Memory B cell (primary cell): Measurements from ENCODE around the gene BRCA1.
"Not testable (repeated sequence)": the region's sequence is repeated elsewhere in the genome, so short reads cannot be mapped to it uniquely, and the experiment has no call there.

ENCODE experiments used
- ATAC-seq: fragments of 150-1000 bp; cut with Tn5 transposase; 2 replicates; pipeline ENCODE4 v1.10.0; 2021; ENCODE audit warnings: low read depth, mild to moderate bottlenecking, moderate library complexity
- DNase-seq, 2 donors: peaks; one replicate each; pipeline ENCODE4 v3.0.0; 2022; ENCODE audit warnings: low spot score in 2 of 2
- H3K27ac Mint-ChIP-seq: one replicate; pipeline ENCODE4 v1.8.0; 2022; ENCODE audit warnings: mild to moderate bottlenecking, moderate library complexity, mixed read lengths
- H3K27me3 Mint-ChIP-seq: one replicate; pipeline ENCODE4 v1.8.0; 2022; ENCODE audit warnings: mixed read lengths
- H3K36me3 Mint-ChIP-seq: one replicate; pipeline ENCODE4 v1.8.0; 2022; ENCODE audit warnings: mild to moderate bottlenecking, mixed read lengths
- H3K4me1 Mint-ChIP-seq: one replicate; pipeline ENCODE4 v1.8.0; 2022; ENCODE audit warnings: mixed read lengths
- H3K4me3 Mint-ChIP-seq: one replicate; pipeline ENCODE4 v1.8.0; 2022; ENCODE audit warnings: mild to moderate bottlenecking, moderate library complexity, mixed read lengths
- H3K9me3 Mint-ChIP-seq: one replicate; pipeline ENCODE4 v1.8.0; 2022; ENCODE audit warnings: mixed read lengths

BRCA1 gene

GRCh38 chr17:43125133-43125966, at the start of gene BRCA1:
Gene BRCA1, minus strand, starts transcription at chr17:43125364. Its CDS starts 1,268 bp downstream, at chr17:43124096.
- peaks cover 7% of the 10 kb centered on the region for H3K36me3 Mint-ChIP-seq
- peak; percentile 99 for ATAC-seq

GRCh38 chr17:43171586-43172487, 46.7 kb upstream of the BRCA1 start:
- H3K4me1 Mint-ChIP-seq = peaks cover 17% of the 10 kb centered on the region
- no peak overlapping the region for H3K4me3 Mint-ChIP-seq
- ATAC-seq (no peak), DNase-seq (peak; percentile 20 to 21)
- no peaks in the 10 kb centered on the region for H3K9me3 Mint-ChIP-seq
- no peak overlapping the region for H3K27ac Mint-ChIP-seq
- H3K27me3 Mint-ChIP-seq = no peaks in the 10 kb centered on the region
- H3K36me3 Mint-ChIP-seq = peaks cover 11% of the 10 kb centered on the region

More at GRCh38 chr17:43125133-43125966, at the start of gene BRCA1:
- Mint-ChIP-seq H3K9me3 (no peaks in the 10 kb centered on the region), H3K27me3 (no peaks in the 10 kb centered on the region), H3K4me1 (peaks cover 17% of the 10 kb centered on the region), H3K4me3 (peak within 1 kb of the TSS; percentile 96), H3K27ac (peak within 1 kb of the TSS; percentile 88)
- DNase-seq = peak; percentile 85 to 92

- Mint-ChIP-seq H3K4me1 (peaks cover 15% of the 10 kb centered on the region), H3K36me3 (peaks cover 7% of the 10 kb centered on the region), H3K27me3 (no peaks in the 10 kb centered on the region), H3K27ac (no peak within 1 kb of the TSS), H3K9me3 (no peaks in the 10 kb centered on the region), H3K4me3 (no peak within 1 kb of the TSS)
- peak; percentile 88 to 95 for DNase-seq
- ATAC-seq = peak; percentile 70
These were observed 45.8 kb upstream of the BRCA1 start, which contains the start of gene NBR1 for GRCh38 chr17:43170766-43171585. Gene NBR1, plus strand, starts transcription at chr17:43171214. Its CDS starts 4,586 bp downstream, at chr17:43175800.

- DNase-seq = peak; percentile 67 to 89
- Mint-ChIP-seq H3K27me3 (no peaks in the 10 kb centered on the region), H3K4me1 (peaks cover 12% of the 10 kb centered on the region), H3K9me3 (no peaks in the 10 kb centered on the region), H3K4me3 (no peak overlapping the region), H3K27ac (no peak overlapping the region), H3K36me3 (peaks cover 5% of the 10 kb centered on the region)
- peak; percentile 70 for ATAC-seq
These were observed 45.1 kb upstream of the BRCA1 start for GRCh38 chr17:43170140-43170765.

- DNase-seq = no peak
- ATAC-seq = peak; percentile 1
- peaks cover 12% of the 10 kb centered on the region for H3K4me1 Mint-ChIP-seq
- no peak overlapping the region for H3K27ac Mint-ChIP-seq
- no peak overlapping the region for H3K4me3 Mint-ChIP-seq
- H3K27me3 Mint-ChIP-seq = no peaks in the 10 kb centered on the region
- peaks cover 5% of the 10 kb centered on the region for H3K36me3 Mint-ChIP-seq
- no peaks in the 10 kb centered on the region for H3K9me3 Mint-ChIP-seq
These were observed 44.5 kb upstream of the BRCA1 start for GRCh38 chr17:43169561-43170139.

- H3K4me1 Mint-ChIP-seq, DNase-seq, H3K9me3 Mint-ChIP-seq, H3K4me3 Mint-ChIP-seq, ATAC-seq, H3K27me3 Mint-ChIP-seq, H3K36me3 Mint-ChIP-seq: not testable (repeated sequence)
- peak overlapping the region; percentile 10 for H3K27ac Mint-ChIP-seq
These were observed 40.8 kb upstream of the BRCA1 start for GRCh38 chr17:43165971-43166370.

GRCh38 chr17:43159957-43160356, 34.8 kb upstream of the BRCA1 start:
- not testable (repeated sequence) for H3K9me3 Mint-ChIP-seq, H3K27me3 Mint-ChIP-seq, H3K27ac Mint-ChIP-seq, H3K4me1 Mint-ChIP-seq, ATAC-seq, H3K4me3 Mint-ChIP-seq, H3K36me3 Mint-ChIP-seq, DNase-seq

GRCh38 chr17:43159232-43159631, 34.1 kb upstream of the BRCA1 start:
- not testable (repeated sequence) for H3K4me1 Mint-ChIP-seq, H3K27me3 Mint-ChIP-seq, H3K4me3 Mint-ChIP-seq, DNase-seq, ATAC-seq, H3K9me3 Mint-ChIP-seq, H3K27ac Mint-ChIP-seq, H3K36me3 Mint-ChIP-seq

- Mint-ChIP-seq H3K4me3 (no peak overlapping the region), H3K9me3 (peaks cover 5% of the 10 kb centered on the region), H3K36me3 (peaks cover 9% of the 10 kb centered on the region), H3K27ac (no peak overlapping the region), H3K27me3 (no peaks in the 10 kb centered on the region), H3K4me1 (no peaks in the 10 kb centered on the region)
- ATAC-seq (no peak), DNase-seq (no peak)
These were observed 30.5 kb upstream of the BRCA1 start for GRCh38 chr17:43155666-43156065.

- H3K27me3 Mint-ChIP-seq, DNase-seq, H3K36me3 Mint-ChIP-seq, ATAC-seq, H3K4me1 Mint-ChIP-seq, H3K9me3 Mint-ChIP-seq, H3K27ac Mint-ChIP-seq, H3K4me3 Mint-ChIP-seq: not testable (repeated sequence)
These were observed 28.2 kb upstream of the BRCA1 start for GRCh38 chr17:43153197-43153835.

GRCh38 chr17:43151880-43152456, 26.8 kb upstream of the BRCA1 start:
- Mint-ChIP-seq H3K27me3 (no peaks in the 10 kb centered on the region), H3K4me3 (no peak overlapping the region), H3K27ac (no peak overlapping the region), H3K4me1 (no peaks in the 10 kb centered on the region), H3K36me3 (peaks cover 7% of the 10 kb centered on the region), H3K9me3 (peaks cover 5% of the 10 kb centered on the region)
- ATAC-seq = no peak
- DNase-seq = no peak

GRCh38 chr17:43146649-43147048, 21.5 kb upstream of the BRCA1 start:
- H3K4me3 Mint-ChIP-seq = no peak overlapping the region
- H3K4me1 Mint-ChIP-seq = no peaks in the 10 kb centered on the region
- no peaks in the 10 kb centered on the region for H3K9me3 Mint-ChIP-seq
- peaks cover 4% of the 10 kb centered on the region for H3K36me3 Mint-ChIP-seq
- DNase-seq (no peak), ATAC-seq (no peak)
- H3K27me3 Mint-ChIP-seq = no peaks in the 10 kb centered on the region
- no peak overlapping the region for H3K27ac Mint-ChIP-seq
